Spleen (tissue), 7 donors: ENCODE results near the gene SLC25A51.

Experiments
- CTCF ChIP-seq, 11 experiments: fragments of 200-600 bp in 7 of 11; fragments of 450-650 bp in 4 of 11; sonication (generic) in 4 of 11; IDR thresholded peaks in 8 of 11; conservative IDR thresholded peaks in 3 of 11; 1 replicate in 7 of 11; 2 replicates in 4 of 11; pipeline versions ENCODE4 v1.4.0 to v1.8.0; 2016 to 2021; ENCODE audit warnings: antibody characterized with exemption in 11 of 11, inconsistent platforms in 4 of 11, mild to moderate bottlenecking in 1 of 11
- POLR2A ChIP-seq, 3 donors: fragments of 450-650 bp; IDR thresholded peaks; one replicate each; pipeline ENCODE4 v1.5.1; 2017; ENCODE audit warnings: antibody characterized with exemption in 3 of 3, mild to moderate bottlenecking in 1 of 3
- POLR2AphosphoS5 ChIP-seq, 3 donors: sonication (generic); formaldehyde crosslinking; IDR thresholded peaks; one replicate each; pipeline ENCODE4 v1.5.1; 2017; ENCODE audit warnings: antibody characterized with exemption in 3 of 3
- donor health status: DM: no; HTN: no; CAD: no; lungs with moderate emphysema.
- donor health status: DM: no; HTN: no; CAD: no.
- donor health status: DM: no; HTN: no; CAD: no.

DNA sequence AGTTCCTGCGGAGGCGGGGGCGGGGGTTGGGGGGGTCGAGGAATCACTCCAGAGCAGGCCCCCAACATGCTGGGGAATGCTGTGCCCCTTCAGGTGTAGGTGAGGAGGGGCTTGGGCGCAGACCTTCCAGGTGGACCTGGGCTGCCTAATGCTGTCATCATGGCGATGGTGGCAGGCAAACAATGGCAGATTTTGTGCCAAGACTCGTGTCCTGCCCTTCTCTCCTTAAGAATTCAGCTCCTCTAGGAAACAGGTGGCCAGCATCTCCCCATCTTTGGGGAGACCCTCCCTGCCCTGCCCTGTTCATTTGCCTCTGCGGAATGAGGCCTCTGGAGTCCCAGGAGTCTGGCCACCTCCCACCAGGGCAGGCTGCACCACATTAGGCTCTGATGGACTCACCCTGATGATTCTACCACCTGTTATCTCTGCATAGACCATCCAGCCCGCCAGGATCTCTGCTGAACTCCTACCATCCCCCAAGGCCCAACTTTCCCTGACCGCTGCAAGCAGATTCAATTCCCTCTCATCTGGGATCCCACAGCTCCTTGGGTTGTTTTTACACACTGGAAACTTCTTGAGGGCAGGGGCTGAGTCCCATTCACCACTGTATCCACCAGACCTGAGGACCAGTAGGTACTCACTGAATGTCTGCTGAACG is 10.9 kb upstream of the SLC25A51 start:
- TF ChIP-seq CTCF (IDR thresholded peaks at IDR 0.05 in 8 of 11, conservative IDR thresholded peaks at IDR 0.05 in 3 of 11) (no peak), POLR2A (IDR thresholded peaks at IDR 0.05) (no peak), POLR2AphosphoS5 (IDR thresholded peaks at IDR 0.05) (no peak)
